ENCODE measurements around the gene ZNF764. TPM values are rescaled to one million over a fixed set of nuclear protein-coding genes. Genes with fewer than 3 reads are reported as not detected.

The ZNF764 gene
- total RNA-seq, 1 donor from 2014 or later: 39.0 TPM

GRCh38 chr16:30565526-30565925 lies 7.4 kb upstream of the ZNF764 start:
- H3K4me3 Mint-ChIP-seq (ENCODE audit: unreplicated experiment): peak overlapping the region; percentile 76
- peaks cover 18% of the 10 kb centered on the region for H3K9me3 Mint-ChIP-seq (ENCODE audit: unreplicated experiment)

GRCh38 chr16:30562021-30562420 lies 3.8 kb upstream of the ZNF764 start:
- Mint-ChIP-seq H3K27me3 (ENCODE audit: unreplicated experiment) (peaks cover 15% of the 10 kb centered on the region), H3K36me3 (ENCODE audit: unreplicated experiment) (no peaks in the 10 kb centered on the region), H3K4me1 (ENCODE audit: low read depth, unreplicated experiment) (peaks cover 33% of the 10 kb centered on the region), H3K27ac (ENCODE audit: unreplicated experiment) (no peak overlapping the region), H3K4me3 (ENCODE audit: unreplicated experiment) (no peak overlapping the region), H3K9me3 (ENCODE audit: unreplicated experiment) (peaks cover 20% of the 10 kb centered on the region)
- no peak for DNase-seq
- no peak for TF ChIP-seq CTCF (IDR thresholded peaks at IDR 0.05; ENCODE audit: partially characterized antibody, unreplicated experiment)

More at GRCh38 chr16:30565526-30565925, 7.4 kb upstream of the ZNF764 start:
- Mint-ChIP-seq H3K4me1 (ENCODE audit: low read depth, unreplicated experiment) (peaks cover 27% of the 10 kb centered on the region), H3K36me3 (ENCODE audit: unreplicated experiment) (no peaks in the 10 kb centered on the region), H3K27me3 (ENCODE audit: unreplicated experiment) (peaks cover 10% of the 10 kb centered on the region), H3K27ac (ENCODE audit: unreplicated experiment) (peak overlapping the region; percentile 97)
- TF ChIP-seq CTCF (IDR thresholded peaks at IDR 0.05; ENCODE audit: partially characterized antibody, unreplicated experiment): no peak
- DNase-seq: peak; percentile 31

GRCh38 chr16:30561089-30561816 lies 3.1 kb upstream of the ZNF764 start:
- peaks cover 17% of the 10 kb centered on the region for H3K9me3 Mint-ChIP-seq (ENCODE audit: unreplicated experiment)
- no peak overlapping the region for H3K27ac Mint-ChIP-seq (ENCODE audit: unreplicated experiment)
- H3K4me3 Mint-ChIP-seq (ENCODE audit: unreplicated experiment): peak overlapping the region; percentile 4
- DNase-seq: no peak
- peaks cover 30% of the 10 kb centered on the region for H3K4me1 Mint-ChIP-seq (ENCODE audit: low read depth, unreplicated experiment)
- H3K27me3 Mint-ChIP-seq (ENCODE audit: unreplicated experiment): peaks cover 17% of the 10 kb centered on the region
- no peaks in the 10 kb centered on the region for H3K36me3 Mint-ChIP-seq (ENCODE audit: unreplicated experiment)
- no peak for TF ChIP-seq CTCF (IDR thresholded peaks at IDR 0.05; ENCODE audit: partially characterized antibody, unreplicated experiment)

GRCh38 chr16:30559690-30560089 lies 1.5 kb upstream of the ZNF764 start:
- Mint-ChIP-seq H3K9me3 (ENCODE audit: unreplicated experiment) (peaks cover 12% of the 10 kb centered on the region), H3K36me3 (ENCODE audit: unreplicated experiment) (no peaks in the 10 kb centered on the region), H3K27me3 (ENCODE audit: unreplicated experiment) (peaks cover 12% of the 10 kb centered on the region), H3K4me1 (ENCODE audit: low read depth, unreplicated experiment) (peaks cover 23% of the 10 kb centered on the region), H3K4me3 (ENCODE audit: unreplicated experiment) (peak overlapping the region; percentile 85), H3K27ac (ENCODE audit: unreplicated experiment) (peak overlapping the region; percentile 99)
- DNase-seq: no peak
- TF ChIP-seq CTCF (IDR thresholded peaks at IDR 0.05; ENCODE audit: partially characterized antibody, unreplicated experiment): no peak

- peaks cover 12% of the 10 kb centered on the region for H3K27me3 Mint-ChIP-seq (ENCODE audit: unreplicated experiment)
- H3K9me3 Mint-ChIP-seq (ENCODE audit: unreplicated experiment): peaks cover 12% of the 10 kb centered on the region
- peak overlapping the region; percentile 99 for H3K27ac Mint-ChIP-seq (ENCODE audit: unreplicated experiment)
- peaks cover 6% of the 10 kb centered on the region for H3K36me3 Mint-ChIP-seq (ENCODE audit: unreplicated experiment)
- DNase-seq: no peak
- TF ChIP-seq CTCF (IDR thresholded peaks at IDR 0.05; ENCODE audit: partially characterized antibody, unreplicated experiment): no peak
- H3K4me3 Mint-ChIP-seq (ENCODE audit: unreplicated experiment): peak overlapping the region; percentile 85
- H3K4me1 Mint-ChIP-seq (ENCODE audit: low read depth, unreplicated experiment): peaks cover 25% of the 10 kb centered on the region
These were observed 709 bp upstream of the ZNF764 start for GRCh38 chr16:30558789-30559377.
